Activated effector memory CD4-positive, alpha-beta T cell treated with Interleukin-2 at 50 U/mL for 16 hours (primary cell): ENCODE data around the gene GPC5.

Source experiments
- DNase-seq: peaks from one replicate; pipeline ENCODE4 v3.0.0-alpha.2; 2020

Gene GPC5

DNA sequence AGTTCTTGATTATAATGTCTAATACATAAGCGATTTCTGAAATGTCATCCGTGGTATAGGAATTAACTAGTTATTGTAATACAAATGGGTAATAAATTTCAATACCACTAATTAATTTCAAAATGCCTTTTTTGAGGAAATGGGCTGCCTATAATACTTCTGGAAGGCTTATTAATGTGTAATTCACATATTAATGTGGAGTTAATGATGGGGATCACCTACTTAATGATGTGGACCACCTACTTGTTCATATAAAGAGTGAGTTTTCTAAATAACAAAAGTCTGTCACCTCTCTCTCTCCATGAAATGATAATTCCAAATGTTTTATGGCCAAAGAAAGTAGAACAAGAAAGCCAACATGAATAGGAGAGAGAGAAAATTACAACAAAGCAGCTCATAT is 914.4 kb downstream of the GPC5 start:
- no peak for DNase-seq

DNA sequence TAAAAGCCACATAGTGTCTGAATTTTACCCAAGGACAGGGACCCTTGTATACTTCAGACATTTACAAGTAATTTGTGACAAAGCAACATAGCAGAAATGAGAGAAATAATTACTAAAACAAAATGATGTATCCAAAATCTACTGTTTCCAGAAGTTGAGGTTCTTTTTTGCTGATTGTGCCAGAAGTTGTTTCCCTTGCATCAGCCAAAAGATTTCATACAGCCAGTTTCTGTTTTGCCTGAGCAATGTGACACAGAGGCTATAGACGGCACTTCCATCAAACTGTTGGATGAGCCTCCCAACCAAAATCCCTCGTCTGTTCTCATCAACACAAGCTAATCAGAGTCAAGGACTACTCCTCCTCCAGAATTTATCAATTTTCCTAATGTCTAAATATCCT is 915.0 kb downstream of the GPC5 start:
- no peak for DNase-seq

DNA sequence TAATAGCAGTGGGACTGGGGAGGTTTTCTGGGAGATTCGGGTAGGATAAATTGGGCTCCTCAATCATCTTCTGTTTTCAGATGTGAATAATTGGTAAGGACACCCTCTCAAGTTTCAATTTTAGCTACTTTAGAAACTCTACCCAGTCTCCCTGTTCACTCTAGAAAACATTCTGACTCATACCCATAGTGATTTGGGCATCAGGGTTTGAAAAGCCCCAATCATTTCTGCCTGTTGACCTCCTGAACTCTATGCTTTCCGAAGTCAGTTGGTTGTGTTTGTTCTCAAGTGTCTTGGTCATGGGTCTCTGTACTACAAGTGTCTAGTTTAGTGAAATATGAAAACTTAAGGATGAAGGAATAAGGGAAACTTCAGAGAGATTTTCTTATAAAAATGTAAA is 916.8 kb downstream of the GPC5 start:
- no peak for DNase-seq

DNA sequence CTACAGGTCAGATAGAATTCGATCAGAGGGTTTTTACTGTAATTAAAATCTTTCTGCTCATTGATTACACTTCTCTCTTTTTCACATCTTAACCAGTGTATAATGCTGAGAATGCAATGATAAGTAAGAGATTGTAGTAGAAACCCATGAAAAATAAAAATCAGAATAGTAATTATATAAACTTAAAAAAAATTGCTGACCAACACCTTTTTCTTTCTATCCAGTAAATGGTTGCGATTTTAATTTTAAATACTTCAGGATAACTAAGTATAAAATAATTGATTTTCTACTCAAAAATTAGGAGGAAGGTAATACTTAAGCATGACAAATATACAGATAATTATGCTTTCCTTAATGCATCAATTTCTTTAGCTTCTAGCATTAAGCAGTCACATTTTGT is 917.6 kb downstream of the GPC5 start:
- DNase-seq, result no peak

GRCh38 chr13:92317066-92317465 is 918.6 kb downstream of the GPC5 start:
- no peak for DNase-seq

GRCh38 chr13:92320323-92320722 is 921.9 kb downstream of the GPC5 start:
- no peak for DNase-seq

- DNase-seq, result no peak
Observed at GRCh38 chr13:92321174-92321573, 922.8 kb downstream of the GPC5 start.

GRCh38 chr13:92345627-92346026 is 947.2 kb downstream of the GPC5 start:
- DNase-seq, result no peak

GRCh38 chr13:92346046-92346445 is 947.6 kb downstream of the GPC5 start:
- DNase-seq, result no peak

DNA sequence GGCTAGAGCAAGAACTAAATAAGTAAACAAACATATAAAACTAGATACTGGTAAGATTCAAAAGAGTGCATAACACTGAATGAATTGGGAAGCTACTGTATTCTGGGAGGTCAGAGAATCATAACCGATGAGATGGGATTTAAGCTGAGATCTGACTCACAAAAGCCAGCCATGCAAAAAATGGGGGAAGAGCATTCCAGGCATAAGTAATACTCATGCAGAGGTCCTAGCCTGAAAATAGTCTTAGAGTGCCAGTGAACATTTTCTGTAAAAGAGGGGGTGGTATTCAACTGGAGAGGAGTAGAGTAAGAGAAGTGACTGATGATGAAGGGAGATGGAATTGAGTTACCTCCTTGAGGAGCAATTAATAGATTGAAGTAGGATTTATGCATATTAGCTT is 956.2 kb downstream of the GPC5 start:
- DNase-seq, result no peak

DNA sequence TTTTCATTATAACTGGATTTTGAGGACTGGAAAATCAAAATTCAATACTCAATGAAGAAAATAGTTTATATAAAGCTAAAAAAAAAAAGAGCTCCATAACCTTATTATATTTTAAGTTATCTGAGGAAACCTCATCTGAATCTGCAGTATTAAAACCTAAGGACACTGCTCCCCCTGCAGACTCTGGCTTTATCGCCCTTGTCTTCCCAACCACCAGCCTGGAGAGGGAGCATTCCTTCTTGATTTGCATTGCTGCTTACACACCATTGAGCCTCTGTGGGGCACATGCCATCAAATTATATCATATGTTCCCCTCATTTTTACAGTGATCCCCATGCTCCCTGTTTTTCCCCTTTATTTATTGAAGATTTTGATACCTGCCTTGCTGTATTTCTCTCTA is 956.8 kb downstream of the GPC5 start:
- DNase-seq, result no peak

DNA sequence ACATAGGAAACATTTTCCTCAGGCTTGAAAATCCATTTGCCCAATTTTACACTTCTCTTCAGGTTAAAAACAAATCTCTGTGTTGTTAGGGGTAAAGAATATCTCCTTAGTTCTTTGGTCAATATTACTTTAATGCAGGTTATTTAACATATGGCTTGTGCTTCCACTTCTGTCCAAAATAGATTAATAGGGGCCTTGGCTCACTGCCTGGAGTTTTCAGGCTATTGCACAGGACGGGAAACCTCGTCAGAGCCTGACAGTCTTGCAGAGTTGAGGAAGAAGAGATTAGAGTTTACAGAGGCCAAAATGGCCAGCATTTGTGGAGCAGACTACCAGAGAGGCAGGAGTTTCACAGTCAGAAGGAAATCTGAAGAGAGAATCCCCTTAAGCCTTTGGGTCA is 964.3 kb downstream of the GPC5 start:
- DNase-seq, result no peak

GRCh38 chr13:92365904-92366303 is 967.5 kb downstream of the GPC5 start:
- no peak for DNase-seq

DNA sequence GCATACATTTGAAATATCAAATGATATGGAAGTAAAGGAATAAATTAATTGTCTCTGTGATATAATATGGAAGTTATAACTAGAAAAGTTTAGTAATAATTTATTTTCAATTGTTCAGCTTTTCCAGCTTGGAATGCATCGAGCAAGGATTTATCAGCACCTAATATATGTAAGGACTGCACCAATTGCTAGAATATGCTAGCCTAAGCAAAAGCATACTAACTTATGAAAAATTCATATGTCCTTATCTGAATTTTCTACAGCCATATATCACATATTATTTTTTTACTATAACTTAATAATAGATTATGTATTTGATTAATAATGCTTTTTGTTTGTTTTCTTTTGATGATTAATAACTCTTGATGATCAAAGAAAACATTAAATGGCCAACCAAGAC is 979.0 kb downstream of the GPC5 start:
- no peak for DNase-seq

- DNase-seq, result no peak
Observed at GRCh38 chr13:92379371-92379770, 981.0 kb downstream of the GPC5 start.

- DNase-seq, result no peak
Observed at GRCh38 chr13:92384410-92384809, 986.0 kb downstream of the GPC5 start.

- no peak for DNase-seq
Observed at GRCh38 chr13:92387245-92387644, 988.8 kb downstream of the GPC5 start.

- DNase-seq, result no peak
Observed at GRCh38 chr13:92390217-92390616, 991.8 kb downstream of the GPC5 start.

DNA sequence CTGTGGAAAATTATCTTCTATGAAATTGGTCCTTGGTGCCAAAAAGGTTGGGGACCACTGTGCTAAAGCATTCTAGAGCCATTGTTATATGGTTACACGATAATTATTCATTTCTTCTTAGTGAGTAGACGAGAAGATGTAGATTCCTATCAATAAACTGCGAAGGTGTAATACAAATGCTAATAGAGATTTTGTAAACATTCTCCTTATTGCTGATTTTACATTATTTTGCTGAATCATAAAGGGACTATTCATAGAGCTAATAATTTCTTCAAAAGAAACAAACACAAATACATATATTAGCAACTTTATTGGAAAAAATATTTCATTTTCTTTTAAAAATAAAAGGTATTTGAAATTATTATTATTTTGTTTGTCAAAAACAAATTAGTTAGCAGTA is 1005.2 kb downstream of the GPC5 start:
- DNase-seq, result no peak

DNA sequence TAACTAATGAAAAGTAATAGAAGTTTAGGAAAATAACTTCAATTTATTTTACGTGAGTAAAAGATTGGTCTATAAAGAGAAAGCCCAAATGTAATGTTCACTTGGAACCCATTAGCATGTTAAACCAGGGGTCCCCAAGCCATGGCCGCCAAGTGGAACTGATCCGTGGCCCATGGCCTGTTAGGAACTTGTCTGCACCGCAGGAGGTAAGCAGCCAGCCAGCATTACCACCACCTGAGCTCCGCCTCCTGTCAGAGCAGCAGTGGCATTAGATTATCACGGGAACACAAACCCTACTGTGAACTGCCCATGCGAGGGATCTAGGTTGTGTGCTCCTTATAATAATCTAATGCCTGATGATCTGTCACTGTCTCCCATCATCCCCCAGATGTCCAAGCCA is 1009.4 kb downstream of the GPC5 start:
- no peak for DNase-seq

GRCh38 chr13:92412481-92412880 is 1014.1 kb downstream of the GPC5 start:
- DNase-seq, result no peak

DNA sequence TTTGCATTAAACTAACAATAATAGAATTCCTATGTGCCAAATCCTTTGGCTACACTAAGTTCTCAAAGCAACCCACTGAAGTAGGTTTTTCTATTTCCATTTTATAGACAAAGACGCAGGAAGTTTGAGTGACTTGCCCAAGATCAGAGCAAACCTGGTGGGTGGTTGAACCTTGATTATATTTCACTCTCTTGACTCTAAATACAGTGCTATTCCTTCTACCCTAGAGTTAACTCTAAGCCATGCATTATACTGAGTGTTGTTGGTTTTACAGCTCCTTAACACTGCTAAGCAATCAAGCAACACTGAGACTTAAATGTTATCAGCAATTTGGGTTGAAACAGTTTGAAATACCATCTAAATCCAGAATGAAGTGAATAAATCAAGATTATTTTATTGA is 1014.6 kb downstream of the GPC5 start:
- DNase-seq, result no peak

GRCh38 chr13:92413452-92413851 is 1015.0 kb downstream of the GPC5 start:
- no peak for DNase-seq

GRCh38 chr13:92414851-92415250 is 1016.4 kb downstream of the GPC5 start:
- no peak for DNase-seq

GRCh38 chr13:92415781-92416180 is 1017.4 kb downstream of the GPC5 start:
- DNase-seq, result no peak

- DNase-seq, result no peak
Observed at GRCh38 chr13:92418818-92419412, 1020.5 kb downstream of the GPC5 start.
